GM12864 (cell line): ENCODE data around the gene UBE2I.

Source experiments
- DNase-seq: peaks from one replicate; pipeline ENCODE4 v3.0.0-alpha.2; 2011; ENCODE audit warnings: low read depth
- H3K4me3 ChIP-seq: 2 replicates; pipeline ENCODE4 v1.5.1; 2011; ENCODE audit warnings: mild to moderate bottlenecking, low read depth, low read length, control low read depth
- CTCF ChIP-seq: IDR thresholded peaks from 2 replicates; pipeline ENCODE4 v1.5.1; 2011; ENCODE audit warnings: low read depth, mild to moderate bottlenecking, moderate library complexity, low read length, control low read depth, inconsistent platforms; ENCODE audit errors: missing control alignments

The UBE2I gene

GRCh38 chr16:1300664-1301476, 8.6 kb upstream of the UBE2I start:
- TF ChIP-seq CTCF: peak; percentile 96
- DNase-seq: no peak
- no peak overlapping the region; the same call in 1 of the 2 replicates for H3K4me3 ChIP-seq

- no peak for TF ChIP-seq CTCF
- H3K4me3 ChIP-seq: no peak overlapping the region
- no peak for DNase-seq
Measured at GRCh38 chr16:1301562-1301961, 7.9 kb upstream of the UBE2I start.

GRCh38 chr16:1305823-1306222, 3.6 kb upstream of the UBE2I start:
- no peak for TF ChIP-seq CTCF
- no peak overlapping the region for H3K4me3 ChIP-seq
- no peak for DNase-seq

GRCh38 chr16:1306334-1306733, 3.1 kb upstream of the UBE2I start:
- H3K4me3 ChIP-seq: no peak overlapping the region
- no peak for TF ChIP-seq CTCF
- DNase-seq: no peak

GRCh38 chr16:1308036-1308976, 1.1 kb upstream of the UBE2I start:
- H3K4me3 ChIP-seq: peak overlapping the region; percentile 56
- TF ChIP-seq CTCF: no peak
- no peak for DNase-seq

- TF ChIP-seq CTCF: no peak
- DNase-seq: no peak
Measured at GRCh38 chr16:1309888-1310831, 724 bp downstream of the UBE2I start.

More at GRCh38 chr16:1309888-1310831, 724 bp downstream of the UBE2I start:
- H3K4me3 ChIP-seq: peak overlapping the region; percentile 64
